ENCODE measurements around the gene MEIS2. TPM values are rescaled to one million over a fixed set of nuclear protein-coding genes. Genes with fewer than 3 reads are reported as not detected.

MEIS2 gene
- total RNA-seq (2022) (28.5 and 28.7 TPM in 2 replicates), Bru-seq, nascent RNA (percentile 81 among the genes with signal in this experiment), BruChase-seq, experiment 1, labeled RNA remaining after a 2-hour chase (percentile 73 among the genes with signal in this experiment), BruChase-seq, experiment 2, labeled RNA remaining after a 6-hour chase (percentile 66 among the genes with signal in this experiment)
- long read RNA-seq, partial matches to known transcripts: 16 of 23 reads
- long read RNA-seq, other reads (novel, unspliced or antisense): 7 of 23 reads

GRCh38 chr15:37100109-37100965 lies at the start of gene MEIS2:
TSS of gene MEIS2 (minus strand) at chr15:37100549. CDS start at chr15:37099466, 1,083 bp downstream.
- no peaks in the 10 kb centered on the region for H3K27me3 Mint-ChIP-seq (ENCODE audit: insufficient read depth, unreplicated experiment)

GRCh38 chr15:37149146-37149545 lies 48.8 kb upstream of the MEIS2 start:
- no peaks in the 10 kb centered on the region for H3K36me3 ChIP-seq (ENCODE audit: control insufficient read depth, insufficient read depth, low read length)
- H3K4me1 Mint-ChIP-seq (ENCODE audit: low read depth, unreplicated experiment): peaks cover 5% of the 10 kb centered on the region
- no peak overlapping the region for H3K27ac Mint-ChIP-seq (ENCODE audit: unreplicated experiment)
- H3K9me3 Mint-ChIP-seq (ENCODE audit: unreplicated experiment): no peaks in the 10 kb centered on the region
- no peaks in the 10 kb centered on the region for H3K4me1 ChIP-seq
- ChIA-PET CTCF (no interaction called here), POLR2A (no interaction called here)
- H3K27me3 ChIP-seq (replicated peaks; ENCODE audit: control insufficient read depth, insufficient read depth, low read length): no peaks in the 10 kb centered on the region
- no peak overlapping the region for H3K4me3 Mint-ChIP-seq (ENCODE audit: unreplicated experiment)
- intact Hi-C loops (cut with micrococcal nuclease; ENCODE audit: unreplicated experiment): no loop called here
- H3K27me3 Mint-ChIP-seq (ENCODE audit: insufficient read depth, unreplicated experiment): peaks cover 12% of the 10 kb centered on the region
- no peaks in the 10 kb centered on the region for H3K36me3 Mint-ChIP-seq (ENCODE audit: insufficient read depth, unreplicated experiment)
- DNase-seq: no peak
- H3K9me3 ChIP-seq: no peaks in the 10 kb centered on the region
- TF ChIP-seq, protein P1, sequence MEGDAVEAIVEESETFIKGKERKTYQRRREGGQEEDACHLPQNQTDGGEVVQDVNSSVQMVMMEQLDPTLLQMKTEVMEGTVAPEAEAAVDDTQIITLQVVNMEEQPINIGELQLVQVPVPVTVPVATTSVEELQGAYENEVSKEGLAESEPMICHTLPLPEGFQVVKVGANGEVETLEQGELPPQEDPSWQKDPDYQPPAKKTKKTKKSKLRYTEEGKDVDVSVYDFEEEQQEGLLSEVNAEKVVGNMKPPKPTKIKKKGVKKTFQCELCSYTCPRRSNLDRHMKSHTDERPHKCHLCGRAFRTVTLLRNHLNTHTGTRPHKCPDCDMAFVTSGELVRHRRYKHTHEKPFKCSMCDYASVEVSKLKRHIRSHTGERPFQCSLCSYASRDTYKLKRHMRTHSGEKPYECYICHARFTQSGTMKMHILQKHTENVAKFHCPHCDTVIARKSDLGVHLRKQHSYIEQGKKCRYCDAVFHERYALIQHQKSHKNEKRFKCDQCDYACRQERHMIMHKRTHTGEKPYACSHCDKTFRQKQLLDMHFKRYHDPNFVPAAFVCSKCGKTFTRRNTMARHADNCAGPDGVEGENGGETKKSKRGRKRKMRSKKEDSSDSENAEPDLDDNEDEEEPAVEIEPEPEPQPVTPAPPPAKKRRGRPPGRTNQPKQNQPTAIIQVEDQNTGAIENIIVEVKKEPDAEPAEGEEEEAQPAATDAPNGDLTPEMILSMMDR (IDR thresholded peaks at IDR 0.05; ENCODE audit: insufficient read depth in 1 of 2, low read depth in 1 of 2, low read length in 1 of 2, severe bottlenecking in 1 of 2, unreplicated experiment in 1 of 2): no peak
- no TSS peak for BruUV-seq (replicated peaks)
- H3K4me3 ChIP-seq (ENCODE audit: low read depth, low read length): no peak overlapping the region

More at GRCh38 chr15:37100109-37100965, at the start of gene MEIS2:
- peak; percentile 92 to 96 for DNase-seq
- BruUV-seq (replicated peaks): no TSS peak
- H3K27me3 ChIP-seq (replicated peaks; ENCODE audit: control insufficient read depth, insufficient read depth, low read length): no peaks in the 10 kb centered on the region
- H3K36me3 ChIP-seq (ENCODE audit: control insufficient read depth, insufficient read depth, low read length): no peaks in the 10 kb centered on the region
- H3K36me3 Mint-ChIP-seq (ENCODE audit: insufficient read depth, unreplicated experiment): peaks cover 33% of the 10 kb centered on the region
- H3K9me3 ChIP-seq: no peaks in the 10 kb centered on the region
- TF ChIP-seq, protein P1 (IDR thresholded peaks at IDR 0.05; ENCODE audit: insufficient read depth in 1 of 2, low read depth in 1 of 2, low read length in 1 of 2, severe bottlenecking in 1 of 2, unreplicated experiment in 1 of 2): no peak
- no peaks in the 10 kb centered on the region for H3K9me3 Mint-ChIP-seq (ENCODE audit: unreplicated experiment)
- H3K4me3 ChIP-seq (ENCODE audit: low read depth, low read length): peak within 1 kb of the TSS; percentile 89
- POLR2A ChIA-PET: interaction anchor here (0.6 to 1.0 kb wide), 2 partner anchors 81 to 196 kb away, joined by 4 to 6 read pairs; no protein-coding TSS in a partner anchor
- intact Hi-C loops (cut with micrococcal nuclease; ENCODE audit: unreplicated experiment): loop anchor here (1.0 to 5.0 kb wide), 4 partner anchors 12 to 123 kb away; no protein-coding TSS in a partner anchor
- CTCF ChIA-PET: interaction anchor here (0.5 to 1.1 kb wide), 3 partner anchors 15 to 601 kb away, joined by 3 to 5 read pairs (median 3); no protein-coding TSS in a partner anchor
- H3K4me3 Mint-ChIP-seq (ENCODE audit: unreplicated experiment): peak within 1 kb of the TSS; percentile 90
- peak within 1 kb of the TSS; percentile 91 for H3K27ac Mint-ChIP-seq (ENCODE audit: unreplicated experiment)
- H3K4me1 Mint-ChIP-seq (ENCODE audit: low read depth, unreplicated experiment): peaks cover 17% of the 10 kb centered on the region
- peaks cover 5% of the 10 kb centered on the region; the same call in 1 of the 2 replicates for H3K4me1 ChIP-seq

DNA sequence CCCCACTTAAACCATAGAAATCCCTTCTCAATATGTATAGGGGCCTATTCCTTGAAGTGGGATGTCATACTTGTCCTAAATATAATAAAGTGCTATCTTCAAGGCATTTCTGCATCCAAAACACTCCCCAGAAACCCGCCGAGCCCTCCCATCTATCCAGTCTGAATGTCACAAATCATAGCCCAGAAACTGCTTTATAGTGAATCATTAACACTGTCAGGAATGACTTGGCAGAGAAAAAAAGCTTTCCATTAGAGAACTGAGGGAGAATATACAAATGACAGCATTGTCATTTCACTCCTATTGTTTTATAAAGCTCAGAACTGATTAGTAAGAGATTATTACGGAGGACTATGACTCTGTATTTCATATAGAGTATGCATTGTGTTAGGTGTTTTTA lies 48.4 kb upstream of the MEIS2 start:
- no peak overlapping the region for H3K4me3 ChIP-seq (ENCODE audit: low read depth, low read length)
- POLR2A ChIA-PET: no interaction called here
- intact Hi-C loops (cut with micrococcal nuclease; ENCODE audit: unreplicated experiment): no loop called here
- Mint-ChIP-seq H3K27ac (ENCODE audit: unreplicated experiment) (no peak overlapping the region), H3K4me3 (ENCODE audit: unreplicated experiment) (no peak overlapping the region), H3K4me1 (ENCODE audit: low read depth, unreplicated experiment) (peaks cover 5% of the 10 kb centered on the region), H3K27me3 (ENCODE audit: insufficient read depth, unreplicated experiment) (peaks cover 12% of the 10 kb centered on the region), H3K36me3 (ENCODE audit: insufficient read depth, unreplicated experiment) (no peaks in the 10 kb centered on the region), H3K9me3 (ENCODE audit: unreplicated experiment) (no peaks in the 10 kb centered on the region)
- CTCF ChIA-PET: no interaction called here
- TF ChIP-seq, protein P1 (IDR thresholded peaks at IDR 0.05; ENCODE audit: insufficient read depth in 1 of 2, low read depth in 1 of 2, low read length in 1 of 2, severe bottlenecking in 1 of 2, unreplicated experiment in 1 of 2): no peak
- no peaks in the 10 kb centered on the region for H3K9me3 ChIP-seq
- no peaks in the 10 kb centered on the region for H3K27me3 ChIP-seq (replicated peaks; ENCODE audit: control insufficient read depth, insufficient read depth, low read length)
- no peaks in the 10 kb centered on the region for H3K36me3 ChIP-seq (ENCODE audit: control insufficient read depth, insufficient read depth, low read length)
- no peak for DNase-seq
- BruUV-seq (replicated peaks): no TSS peak
- H3K4me1 ChIP-seq: peaks cover 3% of the 10 kb centered on the region; the same call in 1 of the 2 replicates

Measured in Caco-2 (cell line).